Activated CD4-positive, alpha-beta T cell treated with anti-CD3 and anti-CD28 coated beads, Interleukin-2, amount 10 ng/mL, durations not matched to agents 24 days and 14 days (primary cell): Measurements from ENCODE around the gene TOMM22. TPM values are rescaled to one million over a fixed set of nuclear protein-coding genes. Genes with fewer than 3 reads are reported as not detected.

Experiments
- DNase-seq: peaks from one replicate; pipeline ENCODE4 v3.0.0; 2022
- H3K27ac Mint-ChIP-seq: one replicate; pipeline ENCODE4 v1.8.0; 2022; ENCODE audit warnings: mild to moderate bottlenecking, mixed read lengths
- H3K27me3 Mint-ChIP-seq: one replicate; pipeline ENCODE4 v1.8.0; 2022; ENCODE audit warnings: mixed read lengths
- H3K36me3 Mint-ChIP-seq: one replicate; pipeline ENCODE4 v1.8.0; 2022; ENCODE audit warnings: low read depth, mild to moderate bottlenecking, mixed read lengths
- H3K4me1 Mint-ChIP-seq: one replicate; pipeline ENCODE4 v1.8.0; 2021; ENCODE audit warnings: mixed read lengths
- H3K4me3 Mint-ChIP-seq: one replicate; pipeline ENCODE4 v1.8.0; 2022; ENCODE audit warnings: mild to moderate bottlenecking, moderate library complexity, mixed read lengths
- H3K9me3 Mint-ChIP-seq: one replicate; pipeline ENCODE4 v1.8.0; 2021; ENCODE audit warnings: mixed read lengths
- intact Hi-C: fragments of 100-400 bp; cut with micrococcal nuclease; formaldehyde crosslinking; loops from one replicate; pipeline ENCODE4 v1.15.1; 2023
- total RNA-seq: library from RNA; stranded (reverse); gene quantifications from 2 replicates; pipeline ENCODE4 v1.2.3, GENCODE V29; 2022

TOMM22 gene
- total RNA-seq, 1 donor from 2014 or later = 169 TPM

- Mint-ChIP-seq H3K9me3 (no peaks in the 10 kb centered on the region), H3K4me1 (peaks cover 11% of the 10 kb centered on the region), H3K27ac (peak overlapping the region; percentile 97), H3K4me3 (peak overlapping the region; percentile 93), H3K36me3 (no peaks in the 10 kb centered on the region), H3K27me3 (no peaks in the 10 kb centered on the region)
- intact Hi-C loops = no loop called here
- DNase-seq = peak; percentile 85
These were observed 24.5 kb upstream of the TOMM22 start for GRCh38 chr22:38657045-38657909.

DNA sequence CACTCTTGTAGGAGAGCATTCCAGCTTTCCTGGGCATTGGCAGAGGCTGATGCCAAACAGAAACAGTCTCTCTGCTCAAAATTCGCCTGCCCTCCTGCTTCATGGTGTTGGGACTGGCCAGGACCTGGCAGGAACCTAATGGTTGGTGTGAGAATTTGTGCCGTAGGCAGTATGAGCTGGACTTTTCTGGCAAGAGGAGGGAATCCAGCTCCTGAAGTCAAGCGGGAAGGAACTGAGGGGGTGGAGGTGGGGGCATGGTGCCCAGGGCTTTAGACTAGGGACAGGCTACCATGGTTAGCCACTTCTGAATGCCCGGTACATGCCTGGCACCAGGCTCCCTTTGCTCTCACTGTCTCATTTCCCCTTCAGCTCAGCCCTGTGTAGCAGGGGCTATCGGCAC lies 6.9 kb upstream of the TOMM22 start:
- Mint-ChIP-seq H3K27me3 (no peaks in the 10 kb centered on the region), H3K9me3 (no peaks in the 10 kb centered on the region), H3K4me1 (no peaks in the 10 kb centered on the region), H3K4me3 (no peak overlapping the region), H3K27ac (no peak overlapping the region), H3K36me3 (peaks cover 14% of the 10 kb centered on the region)
- DNase-seq = no peak
- intact Hi-C loops = no loop called here

DNA sequence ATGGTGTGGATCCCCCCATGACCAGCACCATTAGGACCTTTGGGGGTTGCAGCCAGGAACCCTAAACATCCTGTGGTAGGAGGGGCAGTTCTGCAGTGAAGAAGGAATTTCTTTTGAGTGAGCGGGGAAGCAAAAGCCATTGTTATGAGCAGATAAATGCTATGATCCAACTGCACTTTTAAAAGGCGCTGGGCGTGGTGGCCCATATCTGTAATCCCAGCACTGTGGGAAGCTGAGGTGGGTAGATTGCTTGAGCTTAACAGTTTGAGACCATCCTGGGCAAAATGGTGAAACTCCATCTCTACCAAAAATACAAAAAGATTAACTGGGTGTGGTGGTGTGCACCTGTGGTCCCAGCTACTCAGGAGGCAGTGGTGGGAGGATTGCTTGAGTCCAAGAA lies 5.9 kb upstream of the TOMM22 start:
- intact Hi-C loops = no loop called here
- H3K4me1 Mint-ChIP-seq = no peaks in the 10 kb centered on the region
- DNase-seq = no peak
- peaks cover 11% of the 10 kb centered on the region for H3K36me3 Mint-ChIP-seq
- H3K4me3 Mint-ChIP-seq = no peak overlapping the region
- no peaks in the 10 kb centered on the region for H3K9me3 Mint-ChIP-seq
- no peaks in the 10 kb centered on the region for H3K27me3 Mint-ChIP-seq
- H3K27ac Mint-ChIP-seq = no peak overlapping the region

- intact Hi-C loops = no loop called here
These were observed 3.1 kb downstream of the TOMM22 start for GRCh38 chr22:38684895-38685294.

DNA sequence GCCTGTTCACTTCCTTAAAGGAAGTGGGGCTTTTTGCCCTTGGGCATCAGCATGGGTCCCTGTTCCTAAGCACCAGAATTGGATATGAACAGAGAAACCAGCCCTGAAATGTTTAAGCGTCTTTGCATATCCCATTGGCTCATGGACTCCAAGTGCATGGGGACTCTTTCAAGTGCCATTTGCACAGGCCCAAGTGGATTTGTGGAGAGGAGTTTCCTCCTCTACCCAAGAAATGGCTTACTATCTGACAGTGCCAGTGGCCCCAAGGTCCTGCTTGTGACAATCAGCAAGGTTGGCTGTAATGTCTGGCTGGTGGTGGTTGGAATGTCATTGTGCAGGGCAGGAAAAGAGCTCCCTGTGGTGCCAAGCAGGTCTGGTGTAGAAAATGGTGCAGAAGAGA lies 4.0 kb downstream of the TOMM22 start:
- no peak for DNase-seq
- intact Hi-C loops = no loop called here
- no peaks in the 10 kb centered on the region for H3K9me3 Mint-ChIP-seq
- no peak overlapping the region for H3K4me3 Mint-ChIP-seq
- H3K27ac Mint-ChIP-seq = no peak overlapping the region
- H3K36me3 Mint-ChIP-seq = peaks cover 68% of the 10 kb centered on the region
- H3K27me3 Mint-ChIP-seq = no peaks in the 10 kb centered on the region
- peaks cover 20% of the 10 kb centered on the region for H3K4me1 Mint-ChIP-seq

More at GRCh38 chr22:38684895-38685294, 3.1 kb downstream of the TOMM22 start:
- Mint-ChIP-seq H3K27ac (peak overlapping the region; percentile 29), H3K36me3 (peaks cover 65% of the 10 kb centered on the region), H3K4me1 (peaks cover 20% of the 10 kb centered on the region), H3K4me3 (no peak overlapping the region), H3K9me3 (no peaks in the 10 kb centered on the region), H3K27me3 (no peaks in the 10 kb centered on the region)
- DNase-seq = no peak

DNA sequence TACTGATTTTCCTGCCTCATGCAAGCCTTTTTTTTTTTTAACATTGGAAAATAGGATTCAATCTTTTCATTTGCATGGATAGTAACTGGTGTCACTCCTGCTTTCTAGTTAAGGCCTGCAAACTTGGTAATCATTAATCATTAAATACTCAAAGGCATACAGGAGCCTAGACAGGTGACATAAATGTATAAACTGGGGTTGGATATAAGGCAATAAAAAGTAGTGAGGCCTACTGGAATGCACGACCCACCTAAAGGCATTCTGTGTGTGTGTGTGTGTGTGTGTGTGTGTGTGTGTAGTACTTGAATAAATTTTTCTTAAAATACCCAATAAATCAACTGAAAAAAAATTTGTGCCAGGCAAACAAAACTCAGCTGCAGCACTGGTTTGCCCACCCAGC lies 7.9 kb downstream of the TOMM22 start:
- intact Hi-C loops = no loop called here
- Mint-ChIP-seq H3K4me3 (no peak overlapping the region), H3K4me1 (peaks cover 16% of the 10 kb centered on the region), H3K9me3 (no peaks in the 10 kb centered on the region), H3K36me3 (peaks cover 62% of the 10 kb centered on the region), H3K27me3 (no peaks in the 10 kb centered on the region), H3K27ac (no peak overlapping the region)
- DNase-seq = no peak

- H3K27ac Mint-ChIP-seq = no peak overlapping the region
- H3K9me3 Mint-ChIP-seq = no peaks in the 10 kb centered on the region
- peaks cover 59% of the 10 kb centered on the region for H3K36me3 Mint-ChIP-seq
- no peaks in the 10 kb centered on the region for H3K27me3 Mint-ChIP-seq
- no peak overlapping the region for H3K4me3 Mint-ChIP-seq
- H3K4me1 Mint-ChIP-seq = peaks cover 47% of the 10 kb centered on the region
- DNase-seq = no peak
- intact Hi-C loops = no loop called here
These were observed 12.3 kb downstream of the TOMM22 start for GRCh38 chr22:38694049-38694448.

GRCh38 chr22:38694940-38695339 lies 13.2 kb downstream of the TOMM22 start:
- peak overlapping the region; percentile 54 for H3K27ac Mint-ChIP-seq
- no peak overlapping the region for H3K4me3 Mint-ChIP-seq
- H3K4me1 Mint-ChIP-seq = peaks cover 52% of the 10 kb centered on the region
- H3K9me3 Mint-ChIP-seq = no peaks in the 10 kb centered on the region
- peaks cover 60% of the 10 kb centered on the region for H3K36me3 Mint-ChIP-seq
- no peak for DNase-seq
- H3K27me3 Mint-ChIP-seq = no peaks in the 10 kb centered on the region
- intact Hi-C loops = no loop called here

DNA sequence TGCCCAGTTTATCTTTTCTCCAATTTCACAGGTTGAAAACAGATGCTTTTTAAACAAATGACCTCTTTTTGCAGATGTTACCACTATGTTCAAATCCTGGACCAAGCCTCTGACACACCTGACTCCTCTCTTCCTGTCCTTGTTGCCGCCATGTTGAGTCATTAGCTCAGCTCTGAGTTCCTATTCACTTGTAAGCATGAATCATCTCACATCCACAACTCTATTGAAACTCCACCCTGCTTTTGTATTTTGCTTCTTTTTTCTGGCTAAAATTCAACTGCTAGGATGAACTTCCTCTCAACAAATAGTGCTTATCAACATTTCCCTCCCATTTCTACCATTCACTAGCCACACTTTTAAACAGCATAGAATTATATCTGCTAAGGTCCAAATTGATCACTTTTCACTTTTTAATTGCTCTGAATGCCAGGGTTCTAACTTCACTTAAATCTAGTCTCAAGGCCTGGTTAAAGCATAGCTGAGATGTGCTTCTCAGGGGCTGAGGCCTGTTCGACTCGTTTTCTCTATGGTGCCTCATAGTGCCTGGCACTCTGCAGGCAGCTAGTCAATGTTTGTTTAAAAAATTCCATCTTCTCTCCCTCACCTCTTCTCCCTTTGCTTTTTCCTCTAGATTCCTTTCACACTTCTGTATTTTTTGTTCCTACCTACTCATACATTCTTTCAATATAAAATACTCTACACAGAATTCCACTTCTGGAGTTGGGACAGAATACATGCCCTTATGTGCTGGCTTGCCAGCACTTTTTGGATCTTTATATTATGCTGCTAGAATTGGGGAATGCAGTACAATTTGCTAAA lies 15.1 kb downstream of the TOMM22 start:
- DNase-seq = peak; percentile 79
- peaks cover 55% of the 10 kb centered on the region for H3K4me1 Mint-ChIP-seq
- no peaks in the 10 kb centered on the region for H3K9me3 Mint-ChIP-seq
- H3K27ac Mint-ChIP-seq = peak overlapping the region; percentile 81
- peaks cover 56% of the 10 kb centered on the region for H3K36me3 Mint-ChIP-seq
- intact Hi-C loops = loop anchor here (1.0 kb wide), 1 partner anchor 15 kb away; no protein-coding TSS in a partner anchor
- H3K27me3 Mint-ChIP-seq = peaks cover 2% of the 10 kb centered on the region
- H3K4me3 Mint-ChIP-seq = peak overlapping the region; percentile 98

DNA sequence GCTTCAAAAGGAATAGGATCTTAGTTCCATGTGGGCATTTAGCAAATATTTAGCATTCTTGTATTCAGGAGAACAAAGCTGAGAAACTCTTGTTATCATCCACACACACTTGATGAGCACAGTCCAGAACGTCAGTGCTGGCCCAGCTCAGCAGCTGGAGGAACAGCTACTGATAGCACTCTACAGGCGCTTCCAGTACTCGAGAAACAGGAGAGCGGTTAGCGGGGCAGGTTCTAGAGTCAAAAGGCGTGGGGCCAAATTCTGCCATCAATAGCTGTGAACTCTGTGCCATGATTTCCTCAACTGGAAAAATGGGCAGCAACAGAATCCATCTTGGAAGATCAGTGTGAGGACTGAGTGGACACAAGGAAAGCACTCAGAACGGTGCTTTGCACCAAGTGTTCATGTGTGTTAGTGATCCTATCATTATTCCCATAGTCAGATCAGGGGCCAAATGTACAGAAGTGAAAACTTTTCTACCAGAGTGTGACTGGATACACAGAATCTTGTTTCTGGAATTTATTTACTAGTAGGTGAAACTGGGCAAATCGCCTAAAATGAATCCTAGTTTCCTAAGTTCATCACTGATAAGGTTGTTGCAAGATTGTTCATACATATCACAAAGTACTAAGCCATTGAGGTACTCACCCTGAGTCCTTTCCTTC lies 15.8 kb downstream of the TOMM22 start:
- DNase-seq = peak; percentile 67
- H3K4me1 Mint-ChIP-seq = peaks cover 55% of the 10 kb centered on the region
- peak overlapping the region; percentile 98 for H3K4me3 Mint-ChIP-seq
- H3K9me3 Mint-ChIP-seq = no peaks in the 10 kb centered on the region
- H3K27ac Mint-ChIP-seq = peak overlapping the region; percentile 98
- peaks cover 54% of the 10 kb centered on the region for H3K36me3 Mint-ChIP-seq
- intact Hi-C loops = no loop called here
- H3K27me3 Mint-ChIP-seq = peaks cover 2% of the 10 kb centered on the region

- peak overlapping the region; percentile 98 for H3K27ac Mint-ChIP-seq
- no peak for DNase-seq
- peak overlapping the region; percentile 98 for H3K4me3 Mint-ChIP-seq
- H3K9me3 Mint-ChIP-seq = no peaks in the 10 kb centered on the region
- H3K27me3 Mint-ChIP-seq = peaks cover 2% of the 10 kb centered on the region
- peaks cover 48% of the 10 kb centered on the region for H3K4me1 Mint-ChIP-seq
- intact Hi-C loops = loop anchor here (1.0 kb wide), 1 partner anchor 17 kb away; the partner anchor contains the start of gene TOMM22
- H3K36me3 Mint-ChIP-seq = peaks cover 47% of the 10 kb centered on the region
These were observed 16.8 kb downstream of the TOMM22 start for GRCh38 chr22:38698407-38699094.

- peaks cover 45% of the 10 kb centered on the region for H3K36me3 Mint-ChIP-seq
- intact Hi-C loops = loop anchor here (1.0 kb wide), 1 partner anchor 18 kb away; the partner anchor contains the start of gene TOMM22
- peaks cover 2% of the 10 kb centered on the region for H3K27me3 Mint-ChIP-seq
- DNase-seq = peak; percentile 68
- peak overlapping the region; percentile 98 for H3K4me3 Mint-ChIP-seq
- no peaks in the 10 kb centered on the region for H3K9me3 Mint-ChIP-seq
- H3K4me1 Mint-ChIP-seq = peaks cover 50% of the 10 kb centered on the region
- peak overlapping the region; percentile 98 for H3K27ac Mint-ChIP-seq
These were observed 17.4 kb downstream of the TOMM22 start for GRCh38 chr22:38699143-38699542.

- H3K36me3 Mint-ChIP-seq = peaks cover 42% of the 10 kb centered on the region
- H3K27ac Mint-ChIP-seq = peak overlapping the region; percentile 98
- peak overlapping the region; percentile 98 for H3K4me3 Mint-ChIP-seq
- DNase-seq = peak; percentile 64
- peaks cover 2% of the 10 kb centered on the region for H3K27me3 Mint-ChIP-seq
- no peaks in the 10 kb centered on the region for H3K9me3 Mint-ChIP-seq
- H3K4me1 Mint-ChIP-seq = peaks cover 54% of the 10 kb centered on the region
- intact Hi-C loops = loop anchor here (1.0 to 10.0 kb wide), 2 partner anchors 18 to 415 kb away; partner anchors contain the start of gene TOMM22
These were observed 18.0 kb downstream of the TOMM22 start for GRCh38 chr22:38699784-38700183.
